MG63 (cell line): ENCODE measurements around the gene SRPRB. TPM values are rescaled to one million over a fixed set of nuclear protein-coding genes. Genes with fewer than 3 reads are reported as not detected.

Source experiments
- DNase-seq: peaks from one replicate; pipeline ENCODE4 v3.0.0-alpha.2; 2020
- H3K27me3 ChIP-seq: fragments of 250-450 bp; sonication (Bioruptor Pico); 2 replicates; pipeline ENCODE4 v1.5.1; 2020; ENCODE audit warnings: mild to moderate bottlenecking, moderate library complexity
- H3K36me3 ChIP-seq: fragments of 250-450 bp; sonication (Bioruptor Pico); 2 replicates; pipeline ENCODE4 v1.5.1; 2020; ENCODE audit warnings: mild to moderate bottlenecking, moderate library complexity
- H3K4me3 ChIP-seq: fragments of 250-450 bp; sonication (Bioruptor Pico); 2 replicates; pipeline ENCODE4 v1.5.1; 2020; ENCODE audit warnings: mild to moderate bottlenecking, moderate library complexity
- H3K9me3 ChIP-seq: fragments of 250-450 bp; sonication (Bioruptor Pico); 2 replicates; pipeline ENCODE4 v1.5.1; 2020; ENCODE audit warnings: mild to moderate bottlenecking, moderate library complexity
- total RNA-seq: library from RNA; depleted of rRNA; stranded (reverse); fragments of >200 nt; shearing (Covaris generic); gene quantifications from 2 replicates; pipeline ENCODE4 v1.2.3, GENCODE V29; 2014; ENCODE audit warnings: low replicate concordance; rRNA removed

Gene SRPRB
- 83.0 and 173 TPM in 2 replicates for total RNA-seq

GRCh38 chr3:133805702-133806475 lies at the start of gene SRPRB:
Gene SRPRB, plus strand, starts transcription at chr3:133805815. Its CDS starts 34 bp downstream, at chr3:133805849.
- Histone ChIP-seq H3K9me3 (no peaks in the 10 kb centered on the region), H3K27me3 (no peaks in the 10 kb centered on the region), H3K36me3 (peaks cover 36% of the 10 kb centered on the region), H3K4me3 (peak within 1 kb of the TSS; percentile 94)
- peak; percentile 96 for DNase-seq

- Histone ChIP-seq H3K4me3 (no peak overlapping the region), H3K36me3 (no peaks in the 10 kb centered on the region), H3K9me3 (no peaks in the 10 kb centered on the region), H3K27me3 (peaks cover 8% of the 10 kb centered on the region)
- DNase-seq = no peak
Observed at GRCh38 chr3:133756716-133757694, 48.6 kb upstream of the SRPRB start.

GRCh38 chr3:133757701-133758567 lies 47.7 kb upstream of the SRPRB start:
- no peak overlapping the region for H3K4me3 ChIP-seq
- H3K27me3 ChIP-seq = peaks cover 10% of the 10 kb centered on the region
- H3K9me3 ChIP-seq = no peaks in the 10 kb centered on the region
- DNase-seq = no peak
- no peaks in the 10 kb centered on the region for H3K36me3 ChIP-seq

- no peak for DNase-seq
- no peaks in the 10 kb centered on the region for H3K36me3 ChIP-seq
- H3K27me3 ChIP-seq = peaks cover 10% of the 10 kb centered on the region
- no peaks in the 10 kb centered on the region for H3K9me3 ChIP-seq
- H3K4me3 ChIP-seq = no peak overlapping the region
Observed at GRCh38 chr3:133758568-133758928, 47.1 kb upstream of the SRPRB start.

- Histone ChIP-seq H3K9me3 (no peaks in the 10 kb centered on the region), H3K27me3 (peaks cover 13% of the 10 kb centered on the region), H3K36me3 (no peaks in the 10 kb centered on the region), H3K4me3 (no peak overlapping the region)
- DNase-seq = no peak
Observed at GRCh38 chr3:133758964-133759739, 46.5 kb upstream of the SRPRB start.

- Histone ChIP-seq H3K9me3 (no peaks in the 10 kb centered on the region), H3K36me3 (no peaks in the 10 kb centered on the region), H3K27me3 (peaks cover 13% of the 10 kb centered on the region), H3K4me3 (no peak overlapping the region)
- no peak for DNase-seq
Observed at GRCh38 chr3:133759740-133760305, 45.8 kb upstream of the SRPRB start.

GRCh38 chr3:133760916-133761315 lies 44.7 kb upstream of the SRPRB start:
- Histone ChIP-seq H3K9me3 (no peaks in the 10 kb centered on the region), H3K4me3 (no peak overlapping the region), H3K36me3 (no peaks in the 10 kb centered on the region), H3K27me3 (peaks cover 13% of the 10 kb centered on the region)
- no peak for DNase-seq

GRCh38 chr3:133761605-133762484 lies 43.8 kb upstream of the SRPRB start:
- no peaks in the 10 kb centered on the region for H3K9me3 ChIP-seq
- H3K36me3 ChIP-seq = no peaks in the 10 kb centered on the region
- H3K4me3 ChIP-seq = no peak overlapping the region
- H3K27me3 ChIP-seq = peaks cover 13% of the 10 kb centered on the region
- DNase-seq = no peak

GRCh38 chr3:133762539-133762938 lies 43.1 kb upstream of the SRPRB start:
- H3K4me3 ChIP-seq = no peak overlapping the region
- H3K27me3 ChIP-seq = peaks cover 13% of the 10 kb centered on the region
- H3K9me3 ChIP-seq = no peaks in the 10 kb centered on the region
- no peak for DNase-seq
- H3K36me3 ChIP-seq = no peaks in the 10 kb centered on the region

GRCh38 chr3:133763797-133764683 lies 41.6 kb upstream of the SRPRB start:
- H3K36me3 ChIP-seq = no peaks in the 10 kb centered on the region
- H3K9me3 ChIP-seq = no peaks in the 10 kb centered on the region
- no peak overlapping the region for H3K4me3 ChIP-seq
- DNase-seq = no peak
- peaks cover 13% of the 10 kb centered on the region for H3K27me3 ChIP-seq

GRCh38 chr3:133765256-133765655 lies 40.4 kb upstream of the SRPRB start:
- no peak for DNase-seq
- Histone ChIP-seq H3K36me3 (no peaks in the 10 kb centered on the region), H3K9me3 (no peaks in the 10 kb centered on the region), H3K27me3 (peaks cover 11% of the 10 kb centered on the region), H3K4me3 (no peak overlapping the region)

- DNase-seq = no peak
- Histone ChIP-seq H3K9me3 (no peaks in the 10 kb centered on the region), H3K4me3 (no peak overlapping the region), H3K36me3 (no peaks in the 10 kb centered on the region), H3K27me3 (peaks cover 3% of the 10 kb centered on the region; the same call in 1 of the 2 replicates)
Observed at GRCh38 chr3:133767607-133768006, 38.0 kb upstream of the SRPRB start.

GRCh38 chr3:133769536-133769935 lies 36.1 kb upstream of the SRPRB start:
- no peaks in the 10 kb centered on the region for H3K27me3 ChIP-seq
- DNase-seq = no peak
- H3K9me3 ChIP-seq = no peaks in the 10 kb centered on the region

GRCh38 chr3:133773732-133774131 lies 31.9 kb upstream of the SRPRB start:
- peaks cover 2% of the 10 kb centered on the region; the same call in 1 of the 2 replicates for H3K27me3 ChIP-seq
- H3K9me3 ChIP-seq = no peaks in the 10 kb centered on the region
- no peak for DNase-seq
- no peaks in the 10 kb centered on the region for H3K36me3 ChIP-seq
- H3K4me3 ChIP-seq = no peak overlapping the region

More at GRCh38 chr3:133769536-133769935, 36.1 kb upstream of the SRPRB start:
- Histone ChIP-seq H3K4me3 (no peak overlapping the region), H3K36me3 (no peaks in the 10 kb centered on the region)
